H1 (cell line): ENCODE results near the gene PIK3CG. TPM values are rescaled to one million over a fixed set of nuclear protein-coding genes. Genes with fewer than 3 reads are reported as not detected.

ENCODE experiments used
- KDM4A ChIP-seq: IDR thresholded peaks from one replicate; pipeline ENCODE4 v1.7.1; 2012; ENCODE audit warnings: low read depth, mild to moderate bottlenecking, moderate library complexity, low read length, inconsistent platforms; ENCODE audit not compliant: severe bottlenecking
- SIX5 ChIP-seq: IDR thresholded peaks from 2 replicates; pipeline ENCODE4 v1.6.1; 2011; ENCODE audit warnings: mild to moderate bottlenecking, low read depth, low read length
- SUZ12 ChIP-seq: fragments of 200-600 bp; sonication (generic); IDR thresholded peaks from 2 replicates; pipeline ENCODE4 v1.6.1; 2012; ENCODE audit warnings: mild to moderate bottlenecking, inconsistent platforms, low read length, moderate library complexity, mixed read lengths
- polyA plus RNA-seq, 7 experiments: library from polyadenylated mRNA; depleted of rRNA in 3 of 7; stranded (reverse) in 5 of 7; unstranded in 2 of 7; fragments of >200 nt in 5 of 7; fragments of 200-250 nt in 2 of 7; gene quantifications; 1 replicate in 5 of 7; 2 replicates in 1 of 7; 4 replicates in 1 of 7; pipeline versions ENCODE4 v1.2.1 to v1.2.3, GENCODE V29; 2011 to 2013; ENCODE audit warnings: missing spikeins in 2 of 7, mixed read lengths in 2 of 7
- total RNA-seq: library from RNA; stranded (reverse); fragmentation: NEBNext Ultra II Directional; extraction: Animal tissue kit (Norgen Biotek cat#: 25700); gene quantifications from 2 replicates; pipeline ENCODE4 v1.2.1, GENCODE V29; 2021

Gene PIK3CG
- total and polyA plus RNA-seq, 2 of the 8 experiments (the other 6 are each of a cell fraction or from before 2014, with no cell fraction given): not detected

DNA sequence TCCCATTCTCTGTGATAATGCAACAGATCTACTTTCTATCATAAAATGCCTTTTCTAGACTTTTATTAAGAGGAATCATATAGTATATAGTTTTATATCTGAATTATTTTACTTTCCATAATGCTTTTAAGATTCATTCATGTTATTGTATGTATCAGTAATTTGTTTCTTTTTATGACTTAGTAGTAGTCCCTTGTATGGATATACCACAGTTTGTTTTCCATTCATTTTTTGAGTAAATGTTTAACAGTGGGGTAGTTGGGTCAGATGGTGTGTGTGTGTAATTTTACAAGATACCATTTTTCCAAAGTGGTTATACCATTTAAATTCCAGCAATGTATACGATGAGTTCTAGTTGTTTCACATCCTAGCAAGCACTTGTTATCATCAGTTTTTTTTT, 10.4 kb downstream of the PIK3CG start (continued):
- no peak for TF ChIP-seq SIX5
- no peak for TF ChIP-seq SUZ12
- TF ChIP-seq KDM4A: no peak
